H1 (cell line): Measurements from ENCODE around the gene ADGRB3. TPM values are rescaled to one million over a fixed set of nuclear protein-coding genes. Genes with fewer than 3 reads are reported as not detected.

Experiments used
- EGR1 ChIP-seq: IDR thresholded peaks from 2 replicates; pipeline ENCODE4 v1.6.1; 2011; ENCODE audit warnings: low read depth, low read length, borderline replicate concordance
- NANOG ChIP-seq: IDR thresholded peaks from 2 replicates; pipeline ENCODE4 v1.6.1; 2011; ENCODE audit warnings: low read length, low read depth, mild to moderate bottlenecking, inconsistent platforms; ENCODE audit not compliant: insufficient read depth, poor library complexity, severe bottlenecking
- PHF8 ChIP-seq: fragments of 200-600 bp; sonication (generic); conservative IDR thresholded peaks from 2 replicates; pipeline ENCODE4 v1.7.1; 2012; ENCODE audit warnings: low read depth, mild to moderate bottlenecking, inconsistent platforms, low read length, moderate library complexity
- POU5F1 ChIP-seq: IDR thresholded peaks from 2 replicates; pipeline ENCODE4 v1.6.1; 2011; ENCODE audit warnings: low read depth, mild to moderate bottlenecking, low read length, moderate library complexity
- RXRA ChIP-seq: IDR thresholded peaks from 2 replicates; pipeline ENCODE4 v1.6.1; 2011; ENCODE audit warnings: low read depth, mild to moderate bottlenecking, low read length, moderate library complexity; ENCODE audit not compliant: insufficient read depth
- polyA plus RNA-seq, 7 experiments: library from polyadenylated mRNA; depleted of rRNA in 3 of 7; stranded (reverse) in 5 of 7; unstranded in 2 of 7; fragments of >200 nt in 5 of 7; fragments of 200-250 nt in 2 of 7; gene quantifications; 1 replicate in 5 of 7; 2 replicates in 1 of 7; 4 replicates in 1 of 7; pipeline versions ENCODE4 v1.2.1 to v1.2.3, GENCODE V29; 2011 to 2013; ENCODE audit warnings: missing spikeins in 2 of 7, mixed read lengths in 2 of 7
- total RNA-seq: library from RNA; stranded (reverse); fragmentation: NEBNext Ultra II Directional; extraction: Animal tissue kit (Norgen Biotek cat#: 25700); gene quantifications from 2 replicates; pipeline ENCODE4 v1.2.1, GENCODE V29; 2021

The ADGRB3 gene
- total and polyA plus RNA-seq, 2 of the 8 experiments (the other 6 are each of a cell fraction or from before 2014, with no cell fraction given): 0.35 to 1.2 TPM

- TF ChIP-seq PHF8: no peak
- no peak for TF ChIP-seq RXRA
- TF ChIP-seq EGR1: no peak
- no peak for TF ChIP-seq NANOG
- no peak for TF ChIP-seq POU5F1
Observed at GRCh38 chr6:68718385-68719073, 83.4 kb downstream of the ADGRB3 start (continued).
